UCSD-AML1 (cell line): ENCODE data around the gene CEP20.
"Not testable (repeated sequence)": the region's sequence is repeated elsewhere in the genome, so short reads cannot be mapped to it uniquely, and the experiment has no call there.

Experiments
- DNase-seq: peaks from one replicate; lab custom pipeline; 2025; ENCODE audit not compliant: unreplicated experiment; lab: John Stamatoyannopoulos, UW

CEP20 gene

GRCh38 chr16:15858921-15859668, 29.3 kb downstream of the CEP20 start:
- no peak for DNase-seq

GRCh38 chr16:15857724-15858560, 30.5 kb downstream of the CEP20 start:
- no peak for DNase-seq

GRCh38 chr16:15856901-15857698, 31.3 kb downstream of the CEP20 start, which contains the start of gene MYH11:
Gene MYH11, minus strand, starts transcription at chr16:15857028. Its CDS starts 18,776 bp downstream, at chr16:15838252.
- DNase-seq = peak; percentile 17

- no peak for DNase-seq
These were observed 32.2 kb downstream of the CEP20 start for GRCh38 chr16:15856182-15856581.

- no peak for DNase-seq
These were observed 32.7 kb downstream of the CEP20 start for GRCh38 chr16:15855704-15856003.

- DNase-seq = no peak
These were observed 33.3 kb downstream of the CEP20 start for GRCh38 chr16:15854906-15855703.

- no peak for DNase-seq
These were observed 34.3 kb downstream of the CEP20 start for GRCh38 chr16:15854061-15854460.

GRCh38 chr16:15853021-15853420, 35.4 kb downstream of the CEP20 start:
- no peak for DNase-seq

GRCh38 chr16:15850555-15850954, 37.8 kb downstream of the CEP20 start:
- not testable (repeated sequence) for DNase-seq

- DNase-seq = no peak
These were observed 39.0 kb downstream of the CEP20 start for GRCh38 chr16:15849209-15849981.

- DNase-seq = no peak
These were observed 40.7 kb downstream of the CEP20 start for GRCh38 chr16:15847611-15848175.

- no peak for DNase-seq
These were observed 41.9 kb downstream of the CEP20 start for GRCh38 chr16:15846510-15846909.

- no peak for DNase-seq
These were observed 44.6 kb downstream of the CEP20 start for GRCh38 chr16:15843635-15844279.

- DNase-seq = not testable (repeated sequence)
These were observed 49.2 kb downstream of the CEP20 start for GRCh38 chr16:15839204-15839603.

GRCh38 chr16:15837761-15838160, 50.6 kb downstream of the CEP20 start:
- no peak for DNase-seq

- no peak for DNase-seq
These were observed 51.3 kb downstream of the CEP20 start for GRCh38 chr16:15836965-15837611.

- DNase-seq = no peak
These were observed 52.3 kb downstream of the CEP20 start for GRCh38 chr16:15836074-15836473.

GRCh38 chr16:15835136-15835878, 53.1 kb downstream of the CEP20 start:
- DNase-seq = no peak
